Hepatocyte (in vitro differentiated cells): Measurements from ENCODE around the gene DAB2.

Experiments
- CTCF ChIP-seq: fragments of 200-600 bp; sonication (generic); IDR thresholded peaks from 2 replicates; pipeline ENCODE4 v1.5.1; 2016; ENCODE audit warnings: antibody characterized with exemption, mild to moderate bottlenecking; ENCODE audit not compliant: poor library complexity
- EZH2 ChIP-seq: fragments of 200-600 bp; sonication (generic); IDR thresholded peaks from 2 replicates; pipeline ENCODE4 v1.6.1; 2016; ENCODE audit warnings: antibody characterized with exemption, mild to moderate bottlenecking, borderline replicate concordance
- EZH2phosphoT487 ChIP-seq: fragments of 200-600 bp; sonication (generic); IDR thresholded peaks from one replicate; pipeline ENCODE4 v1.6.1; 2018; ENCODE audit warnings: antibody characterized with exemption, mild to moderate bottlenecking, low read depth, moderate library complexity; ENCODE audit not compliant: unreplicated experiment, severe bottlenecking

- TF ChIP-seq CTCF (no peak), EZH2phosphoT487 (no peak), EZH2 (no peak)
Observed at GRCh38 chr5:39422036-39422606, 2.7 kb downstream of the DAB2 start.
